GM18502 (cell line): ENCODE measurements around the gene STPG1.

Experiments
- ATAC-seq: cut with Tn5 transposase; IDR thresholded peaks from one replicate; pipeline ENCODE4 v1.9.1; 2021; ENCODE audit warnings: mild to moderate bottlenecking; ENCODE audit not compliant: unreplicated experiment, poor library complexity

The STPG1 gene

GRCh38 chr1:24347159-24347934 lies 66.2 kb downstream of the STPG1 start:
- no peak for ATAC-seq

- ATAC-seq = no peak
Observed at GRCh38 chr1:24345334-24345733, 68.2 kb downstream of the STPG1 start.

GRCh38 chr1:24344090-24344742 lies 69.4 kb downstream of the STPG1 start:
- ATAC-seq = no peak

- no peak for ATAC-seq
Observed at GRCh38 chr1:24343412-24344089, 70.0 kb downstream of the STPG1 start.

GRCh38 chr1:24341260-24341659 lies 72.3 kb downstream of the STPG1 start:
- no peak for ATAC-seq

- no peak for ATAC-seq
Observed at GRCh38 chr1:24340770-24341169, 72.8 kb downstream of the STPG1 start.

GRCh38 chr1:24339996-24340395 lies 73.6 kb downstream of the STPG1 start:
- ATAC-seq = no peak

GRCh38 chr1:24338447-24338846 lies 75.1 kb downstream of the STPG1 start:
- ATAC-seq = no peak

GRCh38 chr1:24337455-24337854 lies 76.1 kb downstream of the STPG1 start:
- ATAC-seq = no peak

- ATAC-seq = no peak
Observed at GRCh38 chr1:24336075-24336474, 77.5 kb downstream of the STPG1 start.

GRCh38 chr1:24331961-24332673 lies 81.5 kb downstream of the STPG1 start:
- ATAC-seq = no peak

GRCh38 chr1:24329797-24330543 lies 83.6 kb downstream of the STPG1 start:
- no peak for ATAC-seq

GRCh38 chr1:24329331-24329730 lies 84.3 kb downstream of the STPG1 start:
- ATAC-seq = no peak

- no peak for ATAC-seq
Observed at GRCh38 chr1:24327891-24328290, 85.7 kb downstream of the STPG1 start.

GRCh38 chr1:24327486-24327885 lies 86.1 kb downstream of the STPG1 start:
- no peak for ATAC-seq

- ATAC-seq = no peak
Observed at GRCh38 chr1:24325587-24326449, 87.8 kb downstream of the STPG1 start.

GRCh38 chr1:24324903-24325302 lies 88.7 kb downstream of the STPG1 start:
- ATAC-seq = no peak

- no peak for ATAC-seq
Observed at GRCh38 chr1:24323281-24323680, 90.3 kb downstream of the STPG1 start.
